ENCODE results near the gene GLI1. TPM values are rescaled to one million over a fixed set of nuclear protein-coding genes. Genes with fewer than 3 reads are reported as not detected.
"Not testable (repeated sequence)": the region's sequence is repeated elsewhere in the genome, so short reads cannot be mapped to it uniquely, and the experiment has no call there.

GLI1 gene
- polyA plus RNA-seq, 10 donors: 6.4 to 18.4 (median 10.7) TPM

- DNase-seq: no peak
Observed at GRCh38 chr12:57496822-57497221, 37.2 kb downstream of the GLI1 start.

- DNase-seq: no peak
Observed at GRCh38 chr12:57497223-57498131, 37.9 kb downstream of the GLI1 start.

- DNase-seq: no peak
Observed at GRCh38 chr12:57498132-57498502, 38.5 kb downstream of the GLI1 start.

- no peak for DNase-seq
Observed at GRCh38 chr12:57498571-57498970, 39.0 kb downstream of the GLI1 start.

- no peak for DNase-seq
Observed at GRCh38 chr12:57500213-57500612, 40.6 kb downstream of the GLI1 start.

GRCh38 chr12:57502311-57502969, 42.9 kb downstream of the GLI1 start:
- not testable (repeated sequence) for DNase-seq

GRCh38 chr12:57506541-57506940, 47.0 kb downstream of the GLI1 start:
- not testable (repeated sequence) for DNase-seq

- not testable (repeated sequence) for DNase-seq
Observed at GRCh38 chr12:57507796-57508195, 48.2 kb downstream of the GLI1 start.

- no peak for DNase-seq
Observed at GRCh38 chr12:57511161-57511560, 51.6 kb downstream of the GLI1 start.

GRCh38 chr12:57511588-57512325, 52.2 kb downstream of the GLI1 start:
- no peak for DNase-seq

GRCh38 chr12:57512665-57513064, 53.1 kb downstream of the GLI1 start:
- DNase-seq: no peak

GRCh38 chr12:57513266-57513665, 53.7 kb downstream of the GLI1 start:
- no peak for DNase-seq

GRCh38 chr12:57513677-57514076, 54.1 kb downstream of the GLI1 start:
- not testable (repeated sequence) for DNase-seq

GRCh38 chr12:57514246-57514645, 54.7 kb downstream of the GLI1 start:
- DNase-seq: not testable (repeated sequence)

- no peak for DNase-seq
Observed at GRCh38 chr12:57514720-57515407, 55.3 kb downstream of the GLI1 start.

GRCh38 chr12:57515408-57515933, 55.9 kb downstream of the GLI1 start:
- DNase-seq: no peak

- DNase-seq: no peak
Observed at GRCh38 chr12:57515934-57516541, 56.5 kb downstream of the GLI1 start.

- no peak for DNase-seq
Observed at GRCh38 chr12:57516617-57517153, 57.1 kb downstream of the GLI1 start.

- no peak for DNase-seq
Observed at GRCh38 chr12:57517187-57517586, 57.6 kb downstream of the GLI1 start.

GRCh38 chr12:57517718-57518117, 58.1 kb downstream of the GLI1 start:
- not testable (repeated sequence) for DNase-seq

Measured in muscle of back (tissue), 11 donors.